IMR-90 (cell line): ENCODE results near the gene CARD14. TPM values are rescaled to one million over a fixed set of nuclear protein-coding genes. Genes with fewer than 3 reads are reported as not detected.

Experiments
- ATAC-seq: fragments of 200-7000 bp; cut with Tn5 transposase; 2 replicates; pipeline ENCODE4 v1.9.1; 2020; ENCODE audit warnings: low read depth, mild to moderate bottlenecking, moderate library complexity
- BruUV-seq: library from RNA; stranded (reverse); fragments of 400-500 nt; replicated peaks from 2 replicates; lab custom pipeline; 2021; lab: Mats Ljungman, UMichigan
- CTCF ChIA-PET: fragments of 300-600 bp; formaldehyde crosslinking; extraction: SDS; loops from one replicate; lab custom pipeline; 2021; ENCODE audit warnings: antibody characterized with exemption; lab: Yijun Ruan, JAX
- POLR2A ChIA-PET: fragments of 300-600 bp; sonication (Branson Sonifier 250); formaldehyde crosslinking; loops from one replicate; lab custom pipeline; 2022; ENCODE audit warnings: antibody characterized with exemption; ENCODE audit not compliant: unreplicated experiment; lab: Charles Lee
- DNase-seq: peaks from one replicate; pipeline ENCODE4 v3.0.0; 2013
- H2AFZ ChIP-seq: replicated peaks from 2 replicates; pipeline ENCODE3; 2013; ENCODE audit warnings: low read length, mild to moderate bottlenecking; ENCODE audit not compliant: poor library complexity
- H2AK5ac ChIP-seq: 2 replicates; pipeline ENCODE4 v1.6.1; 2013; ENCODE audit warnings: low read depth, low read length, inconsistent platforms
- H2AK9ac ChIP-seq: replicated peaks from 2 replicates; pipeline ENCODE3; 2013; ENCODE audit warnings: mild to moderate bottlenecking, low read depth, low read length, moderate library complexity; ENCODE audit not compliant: poor library complexity
- H2BK120ac ChIP-seq: 2 replicates; pipeline ENCODE4 v1.6.1; 2013; ENCODE audit warnings: low read depth, low read length, inconsistent platforms
- H2BK15ac ChIP-seq: 3 replicates; pipeline ENCODE4 v1.6.1; 2013; ENCODE audit warnings: low read depth, low read length, inconsistent platforms
- H2BK20ac ChIP-seq: 2 replicates; pipeline ENCODE4 v1.6.1; 2013; ENCODE audit warnings: low read depth, mild to moderate bottlenecking, inconsistent platforms, low read length, moderate library complexity
- H2BK5ac ChIP-seq: 2 replicates; pipeline ENCODE4 v1.6.1; 2013; ENCODE audit warnings: mild to moderate bottlenecking, low read depth, low read length, inconsistent platforms; ENCODE audit not compliant: poor library complexity, severe bottlenecking
- H3K14ac ChIP-seq: replicated peaks from 2 replicates; pipeline ENCODE4 v1.6.1; 2013; ENCODE audit warnings: low read depth, low read length, inconsistent platforms
- H3K18ac ChIP-seq: 2 replicates; pipeline ENCODE4 v1.6.1; 2013; ENCODE audit warnings: low read depth, low read length, control low read depth
- H3K23ac ChIP-seq: 2 replicates; pipeline ENCODE4 v1.6.1; 2013; ENCODE audit warnings: low read depth, low read length, inconsistent platforms
- H3K27ac ChIP-seq: 2 replicates; pipeline ENCODE4 v1.5.1; 2013; ENCODE audit warnings: mild to moderate bottlenecking, control low read depth, low read length; ENCODE audit not compliant: insufficient read depth
- H3K27me3 ChIP-seq: 2 replicates; pipeline ENCODE4 v1.6.1; 2013; ENCODE audit warnings: low read length; ENCODE audit not compliant: control insufficient read depth, insufficient read depth
- H3K36me3 ChIP-seq: 2 replicates; pipeline ENCODE4 v1.6.1; 2013; ENCODE audit warnings: low read length, mixed read lengths; ENCODE audit not compliant: control insufficient read depth, insufficient read depth
- H3K4ac ChIP-seq: 2 replicates; pipeline ENCODE4 v1.6.1; 2013; ENCODE audit warnings: low read depth, low read length, inconsistent platforms
- H3K4me1 ChIP-seq: 2 replicates; pipeline ENCODE4 v1.6.1; 2013; ENCODE audit warnings: low read length, mixed read lengths; ENCODE audit not compliant: control insufficient read depth, insufficient read depth
- H3K4me2 ChIP-seq: 2 replicates; pipeline ENCODE4 v1.6.1; 2013; ENCODE audit warnings: low read depth, mild to moderate bottlenecking, control low read depth, low read length, moderate library complexity
- H3K4me3 ChIP-seq: 2 replicates; pipeline ENCODE4 v1.5.1; 2013; ENCODE audit warnings: low read depth, mild to moderate bottlenecking, control low read depth, low read length, moderate library complexity; ENCODE audit not compliant: insufficient read depth
- H3K56ac ChIP-seq: 2 replicates; pipeline ENCODE4 v1.6.1; 2013; ENCODE audit warnings: low read length, inconsistent platforms; ENCODE audit not compliant: insufficient read depth; ENCODE audit errors: extremely low read depth
- H3K79me1 ChIP-seq, 2 experiments: 2 replicates each; pipeline ENCODE4 v1.6.1; 2013; ENCODE audit warnings: low read length in 2 of 2, inconsistent platforms in 1 of 2, low read depth in 1 of 2
- H3K9ac ChIP-seq: 2 replicates; pipeline ENCODE4 v1.6.1; 2013; ENCODE audit warnings: low read depth, low read length, control low read depth
- H3K9me1 ChIP-seq: 2 replicates; pipeline ENCODE4 v1.6.1; 2013; ENCODE audit warnings: low read length, inconsistent platforms; ENCODE audit not compliant: insufficient read depth
- H3K9me3 ChIP-seq: 2 replicates; pipeline ENCODE4 v1.6.1; 2013; ENCODE audit warnings: low read length; ENCODE audit not compliant: control insufficient read depth, insufficient read depth
- H4K20me1 ChIP-seq: 2 replicates; pipeline ENCODE4 v1.6.1; 2013; ENCODE audit warnings: low read length, inconsistent platforms; ENCODE audit not compliant: insufficient read depth
- H4K5ac ChIP-seq: 2 replicates; pipeline ENCODE4 v1.6.1; 2013; ENCODE audit warnings: mild to moderate bottlenecking, low read depth, low read length, control low read depth
- H4K8ac ChIP-seq, 2 experiments: 2 replicates each; pipeline ENCODE4 v1.6.1; 2013; ENCODE audit warnings: low read depth in 2 of 2, low read length in 2 of 2, control low read depth in 1 of 2, inconsistent platforms in 1 of 2
- H4K91ac ChIP-seq: 2 replicates; pipeline ENCODE4 v1.6.1; 2013; ENCODE audit warnings: low read depth, low read length, inconsistent platforms; ENCODE audit not compliant: insufficient read depth
- MAZ ChIP-seq: IDR thresholded peaks from 2 replicates; pipeline ENCODE4 v1.6.1; 2012; ENCODE audit warnings: low read depth, mild to moderate bottlenecking, low read length, improper control_type of control experiment, moderate library complexity, borderline replicate concordance
- NFE2L2 ChIP-seq: fragments of 150-350 bp; IDR thresholded peaks from 2 replicates; pipeline ENCODE4 v1.6.1; 2016; ENCODE audit warnings: low read depth, mild to moderate bottlenecking, low read length
- SMC3 ChIP-seq: fragments of 150-350 bp; IDR thresholded peaks from 2 replicates; pipeline ENCODE4 v1.6.1; 2016; ENCODE audit warnings: low read depth, mild to moderate bottlenecking, antibody characterized with exemption, low read length, moderate library complexity
- USF2 ChIP-seq: fragments of 150-350 bp; IDR thresholded peaks from 2 replicates; pipeline ENCODE4 v1.6.1; 2017; ENCODE audit warnings: mild to moderate bottlenecking, antibody characterized with exemption, low read length, low read depth
- WGBS, 2 experiments: methylation state at CpG; one replicate each; pipeline versions ENCODE4 v1.1.5 to v1.1.7; 2013; ENCODE audit warnings: missing lambda C conversion rate in 2 of 2; ENCODE audit not compliant: insufficient read length in 1 of 2; ENCODE audit errors: extremely low coverage in 2 of 2; 5-methylcytosine and 5-hydroxymethylcytosine counted together
- dilution Hi-C: fragments of 300-500 bp; cut with HindIII; formaldehyde crosslinking; loops from one replicate; pipeline ENCODE4 v1.14.3; 2018; ENCODE audit warnings: low sequenced_read_pairs; ENCODE audit not compliant: unreplicated experiment
- in situ Hi-C: fragments of 300-500 bp; cut with MboI; formaldehyde crosslinking; loops from 3 replicates; pipeline ENCODE4 v1.14.3; 2019; ENCODE audit warnings: low sequenced_read_pairs, inconsistent platforms, mixed read lengths
- intact Hi-C: fragments of 100-400 bp; cut with micrococcal nuclease; formaldehyde crosslinking; loops from 2 replicates; pipeline ENCODE4 v1.10.0; 2022
- polyA plus RNA-seq, 3 experiments: library from polyadenylated mRNA; depleted of rRNA; stranded (reverse); fragments of >200 nt; gene quantifications; 2 replicates each; pipeline ENCODE4 v1.2.3, GENCODE V29; 2012; ENCODE audit warnings: low replicate concordance in 1 of 3
- total RNA-seq: library from RNA; depleted of rRNA; stranded (reverse); fragments of >200 nt; gene quantifications from 2 replicates; pipeline ENCODE4 v1.2.3, GENCODE V29; 2012
- TF ChIP-seq, protein P1 (sequence below): fragments of 150-350 bp; IDR thresholded peaks from 2 replicates; pipeline ENCODE4 v1.6.1; 2016; ENCODE audit warnings: low read depth, mild to moderate bottlenecking, low read length, moderate library complexity, borderline replicate concordance

Gene CARD14
- total and polyA plus RNA-seq, 2 of the 4 experiments (the other 2 are of a cell fraction), result not detected

GRCh38 chr17:80168371-80168770, 1.5 kb upstream of the CARD14 start:
- Histone ChIP-seq H3K27me3 (peaks cover 35% of the 10 kb centered on the region), H2AFZ (no peak overlapping the region), H3K9me3 (peaks cover 2% of the 10 kb centered on the region; the same call in 1 of the 2 replicates), H2BK20ac (no peak overlapping the region), H3K23ac (no peak overlapping the region), H3K79me1 (no peaks in the 10 kb centered on the region), H3K9me1 (no peaks in the 10 kb centered on the region; the same call in 1 of the 2 replicates), H2BK120ac (no peak overlapping the region), H3K9ac (no peak overlapping the region), H3K14ac (no peak overlapping the region), H3K4ac (no peak overlapping the region), H4K5ac (no peak overlapping the region), H4K91ac (no peak overlapping the region), H2BK15ac (no peak overlapping the region), H4K8ac (no peak overlapping the region), H2AK9ac (peak overlapping the region; percentile 15), H3K4me1 (no peaks in the 10 kb centered on the region), H3K27ac (no peak overlapping the region), H4K20me1 (no peaks in the 10 kb centered on the region), H3K18ac (no peak overlapping the region), H2AK5ac (no peak overlapping the region), H3K56ac (no peak overlapping the region), H3K4me3 (no peak overlapping the region), H3K36me3 (no peaks in the 10 kb centered on the region), H2BK5ac (no peak overlapping the region), H3K4me2 (no peak overlapping the region)
- ATAC-seq (no peak), DNase-seq (no peak)
- ChIA-PET CTCF (no interaction called here), POLR2A (no interaction called here)
- dilution Hi-C loops (no loop called here), in situ Hi-C loops (no loop called here), intact Hi-C loops (no loop called here)
- no peak for TF ChIP-seq USF2
- TF ChIP-seq SMC3, result no peak
- TF ChIP-seq, protein P1, sequence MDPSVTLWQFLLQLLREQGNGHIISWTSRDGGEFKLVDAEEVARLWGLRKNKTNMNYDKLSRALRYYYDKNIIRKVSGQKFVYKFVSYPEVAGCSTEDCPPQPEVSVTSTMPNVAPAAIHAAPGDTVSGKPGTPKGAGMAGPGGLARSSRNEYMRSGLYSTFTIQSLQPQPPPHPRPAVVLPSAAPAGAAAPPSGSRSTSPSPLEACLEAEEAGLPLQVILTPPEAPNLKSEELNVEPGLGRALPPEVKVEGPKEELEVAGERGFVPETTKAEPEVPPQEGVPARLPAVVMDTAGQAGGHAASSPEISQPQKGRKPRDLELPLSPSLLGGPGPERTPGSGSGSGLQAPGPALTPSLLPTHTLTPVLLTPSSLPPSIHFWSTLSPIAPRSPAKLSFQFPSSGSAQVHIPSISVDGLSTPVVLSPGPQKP, result no peak
- no peak for TF ChIP-seq MAZ
- no peak for TF ChIP-seq NFE2L2
- WGBS, 2 experiments, result no CpG with 5 or more reads among the region's 5 CpGs
- BruUV-seq, result no TSS peak
